ENCODE measurements around the gene DPPA5. TPM values are rescaled to one million over a fixed set of nuclear protein-coding genes. Genes with fewer than 3 reads are reported as not detected.
A peak's percentile ranks its signal among the peaks of the same experiment; 100 is the strongest.

Gene DPPA5
- total and polyA plus RNA-seq, 2 experiments from 2014 or later = 3.0 to 12.9 TPM

- Mint-ChIP-seq H3K4me1 (peaks cover 36% of the 10 kb centered on the region), H3K27ac (peak overlapping the region; percentile 71), H3K9me3 (peaks cover 12% of the 10 kb centered on the region; the same call in 2 of the 3 replicates), H3K36me3 (ENCODE audit: low read depth) (peaks cover 7% of the 10 kb centered on the region; the same call in 2 of the 3 replicates), H3K4me3 (peak overlapping the region; percentile 33; the same call in 2 of the 3 replicates), H3K27me3 (ENCODE audit: insufficient read depth, low read depth, poor library complexity) (peaks cover 22% of the 10 kb centered on the region)
- H3K27ac ChIP-seq (ENCODE audit: low read depth) = peak overlapping the region; percentile 84
- ATAC-seq (peak; percentile 92), DNase-seq (ENCODE audit: low spot score) (peak; percentile 93)
- peak overlapping the region; percentile 5; the same call in 1 of the 2 replicates for H3K4me3 ChIP-seq
- peaks cover 35% of the 10 kb centered on the region for H3K4me1 ChIP-seq (ENCODE audit: insufficient read depth)
- no peaks in the 10 kb centered on the region for H4K20me1 ChIP-seq (replicated peaks; ENCODE audit: insufficient read depth)
- no peaks in the 10 kb centered on the region for H3K79me2 ChIP-seq (replicated peaks; ENCODE audit: insufficient read depth)
- no peaks in the 10 kb centered on the region for H3K36me3 ChIP-seq (ENCODE audit: insufficient read depth)
- no peaks in the 10 kb centered on the region; the same call in 1 of the 2 replicates for H3K9me2 ChIP-seq (ENCODE audit: insufficient read depth)
- H2AFZ ChIP-seq = no peak overlapping the region
- peak overlapping the region; percentile 48; the same call in 1 of the 2 replicates for H3K4me2 ChIP-seq
- H3K27me3 ChIP-seq (ENCODE audit: insufficient read depth) = no peaks in the 10 kb centered on the region
- TF ChIP-seq ETS1 (IDR thresholded peaks at IDR 0.05) (no peak), EZH2 (IDR thresholded peaks at IDR 0.05; ENCODE audit: low read depth, unreplicated experiment) (no peak), REST (IDR thresholded peaks at IDR 0.05; ENCODE audit: unreplicated experiment) (no peak), EZH2phosphoT487 (IDR thresholded peaks at IDR 0.05; ENCODE audit: unreplicated experiment) (no peak), CTCF (conservative IDR thresholded peaks at IDR 0.05; ENCODE audit: low read depth in 2 of 2) (no peak), CREB1 (CRISPR knock-in tag; IDR thresholded peaks at IDR 0.05; ENCODE audit: low read depth) (peak; percentile 42; the same call in 1 of the 2 replicates), STAT1 (IDR thresholded peaks at IDR 0.05; ENCODE audit: unreplicated experiment) (no peak), POLR2AphosphoS5 (IDR thresholded peaks at IDR 0.05; ENCODE audit: low read depth) (no peak), JUNB (IDR thresholded peaks at IDR 0.05; ENCODE audit: unreplicated experiment) (no peak), ZNF331 (CRISPR knock-in tag; IDR thresholded peaks at IDR 0.05; ENCODE audit: low read depth) (no peak), ZNF462 (CRISPR knock-in tag; IDR thresholded peaks at IDR 0.05) (peak; percentile 73; the same call in 1 of the 2 replicates), NANOG (IDR thresholded peaks at IDR 0.05; ENCODE audit: borderline replicate concordance) (peak; percentile 99), ZNF114 (CRISPR knock-in tag; IDR thresholded peaks at IDR 0.05) (no peak)
- H3F3A ChIP-seq (replicated peaks; ENCODE audit: low read depth) = 0 out of 2 replicates have a peak, but pooled peaks cover 9% of the 10 kb centered on the region
Observed at GRCh38 chr6:73349311-73349710, 4.8 kb downstream of the DPPA5 start.
